CD4-positive, alpha-beta T cell treated with Interleukin-12 subunit alpha and Interleukin-12 subunit beta, for 1 hour (primary cell): Measurements from ENCODE around the gene S100Z.

ENCODE experiments used
- DNase-seq: peaks from one replicate; pipeline ENCODE4 v3.0.0-alpha.2; 2020

The S100Z gene

GRCh38 chr5:76956033-76956432 is 106.2 kb downstream of the S100Z start:
- DNase-seq = no peak

- DNase-seq = no peak
These were observed 109.4 kb downstream of the S100Z start for GRCh38 chr5:76958991-76959767.

- DNase-seq = no peak
These were observed 110.3 kb downstream of the S100Z start for GRCh38 chr5:76960004-76960625.

- DNase-seq = no peak
These were observed 114.2 kb downstream of the S100Z start for GRCh38 chr5:76964060-76964459.
